HEK293T (cell line): ENCODE results near the gene WDR54.

Experiments
- CTCF ChIA-PET: fragments of 350-600 bp; formaldehyde crosslinking; extraction: SDS; loops from one replicate; lab custom pipeline; 2021; ENCODE audit warnings: antibody characterized with exemption, inconsistent platforms; lab: Yijun Ruan, JAX
- POLR2A ChIA-PET: fragments of 350-600 bp; formaldehyde crosslinking; extraction: SDS; loops from one replicate; lab custom pipeline; 2020; ENCODE audit warnings: antibody characterized with exemption, inconsistent platforms; lab: Yijun Ruan, JAX
- DNase-seq: peaks from one replicate; pipeline ENCODE4 v3.0.0; 2012; ENCODE audit warnings: mixed read lengths; ENCODE audit errors: extremely low spot score
- ARNT ChIP-seq: fragments of 450-650 bp; IDR thresholded peaks from 2 replicates; pipeline ENCODE4 v1.6.1; 2017; ENCODE audit warnings: mild to moderate bottlenecking
- BHLHE40 ChIP-seq: fragments of 450-650 bp; IDR thresholded peaks from 2 replicates; pipeline ENCODE4 v1.6.1; 2016; ENCODE audit warnings: mild to moderate bottlenecking, moderate library complexity, borderline replicate concordance
- CTBP1 ChIP-seq: fragments of 450-650 bp; IDR thresholded peaks from 2 replicates; pipeline ENCODE4 v1.6.1; 2016; ENCODE audit warnings: borderline replicate concordance
- ELF4 ChIP-seq: fragments of 450-650 bp; IDR thresholded peaks from 2 replicates; pipeline ENCODE4 v1.6.1; 2017; ENCODE audit warnings: antibody characterized with exemption
- FOXA1 ChIP-seq: fragments of 450-650 bp; IDR thresholded peaks from 2 replicates; pipeline ENCODE4 v1.6.1; 2016; ENCODE audit warnings: mild to moderate bottlenecking
- FOXK2 ChIP-seq: fragments of 450-650 bp; IDR thresholded peaks from 2 replicates; pipeline ENCODE4 v1.6.1; 2016; ENCODE audit warnings: mild to moderate bottlenecking
- FOXM1 ChIP-seq: fragments of 450-650 bp; IDR thresholded peaks from 2 replicates; pipeline ENCODE4 v1.6.1; 2017; ENCODE audit warnings: mild to moderate bottlenecking, borderline replicate concordance
- HDGF ChIP-seq: fragments of 450-650 bp; IDR thresholded peaks from 2 replicates; pipeline ENCODE4 v1.6.1; 2017; ENCODE audit warnings: antibody characterized with exemption, borderline replicate concordance
- L3MBTL2 ChIP-seq: fragments of 450-650 bp; conservative IDR thresholded peaks from 2 replicates; pipeline ENCODE4 v1.6.1; 2016; ENCODE audit warnings: mild to moderate bottlenecking
- LEF1 ChIP-seq: fragments of 450-650 bp; IDR thresholded peaks from 2 replicates; pipeline ENCODE4 v1.6.1; 2017; ENCODE audit warnings: mild to moderate bottlenecking, borderline replicate concordance
- NFRKB ChIP-seq: fragments of 450-650 bp; IDR thresholded peaks from 2 replicates; pipeline ENCODE4 v1.6.1; 2016; ENCODE audit warnings: mild to moderate bottlenecking, moderate library complexity
- PKNOX1 ChIP-seq: fragments of 450-650 bp; IDR thresholded peaks from 2 replicates; pipeline ENCODE4 v1.6.1; 2016
- SP1 ChIP-seq: fragments of 450-650 bp; IDR thresholded peaks from 2 replicates; pipeline ENCODE4 v1.6.1; 2017
- SUZ12 ChIP-seq: fragments of 450-650 bp; IDR thresholded peaks from 2 replicates; pipeline ENCODE4 v1.6.1; 2016; ENCODE audit warnings: mild to moderate bottlenecking
- TARDBP ChIP-seq: fragments of 450-650 bp; IDR thresholded peaks from 2 replicates; pipeline ENCODE4 v1.6.1; 2016
- ZNF384 ChIP-seq: fragments of 450-650 bp; IDR thresholded peaks from 2 replicates; pipeline ENCODE4 v1.6.1; 2016

WDR54 gene

GRCh38 chr2:74436848-74437695 lies 15.5 kb downstream of the WDR54 start:
- no peak for DNase-seq
- no peak for TF ChIP-seq CTBP1
- TF ChIP-seq ARNT = no peak
- no peak for TF ChIP-seq TARDBP
- TF ChIP-seq FOXK2 = no peak
- no peak for TF ChIP-seq BHLHE40
- TF ChIP-seq LEF1 = no peak
- TF ChIP-seq NFRKB = no peak
- TF ChIP-seq PKNOX1 = no peak
- TF ChIP-seq HDGF = no peak
- TF ChIP-seq FOXA1 = no peak
- TF ChIP-seq SUZ12 = no peak
- TF ChIP-seq ELF4 = no peak
- no peak for TF ChIP-seq FOXM1
- no peak for TF ChIP-seq ZNF384
- no peak for TF ChIP-seq L3MBTL2
- TF ChIP-seq SP1 = no peak
- ChIA-PET CTCF (no interaction called here), POLR2A (no interaction called here)

GRCh38 chr2:74438248-74438647 lies 16.7 kb downstream of the WDR54 start:
- TF ChIP-seq TARDBP (no peak), L3MBTL2 (no peak), LEF1 (no peak), BHLHE40 (no peak), SUZ12 (no peak), ELF4 (no peak), CTBP1 (no peak), NFRKB (no peak), SP1 (no peak), ZNF384 (no peak), HDGF (no peak), ARNT (no peak), FOXK2 (no peak), FOXA1 (no peak), FOXM1 (no peak), PKNOX1 (no peak)
- ChIA-PET CTCF (no interaction called here), POLR2A (interaction anchor here (3.6 kb wide), 1 partner anchor 17 kb away, joined by 81 read pairs; the partner anchor contains the start of genes INO80B and WBP1)
- no peak for DNase-seq

GRCh38 chr2:74439373-74439772 lies 17.8 kb downstream of the WDR54 start:
- ChIA-PET POLR2A (interaction anchor here (1.1 to 3.6 kb wide), 8 partner anchors 11 to 69 kb away, joined by 4 to 81 read pairs (median 7); partner anchors contain the start of genes C2orf81, DCTN1, INO80B and MOGS), CTCF (interaction anchor here (1.0 to 1.2 kb wide), 2 partner anchors 36 to 55 kb away, joined by 3 read pairs; no protein-coding TSS in a partner anchor)
- no peak for DNase-seq
- TF ChIP-seq CTBP1 (no peak), LEF1 (no peak), FOXA1 (no peak), FOXM1 (no peak), HDGF (no peak), FOXK2 (no peak), SP1 (no peak), SUZ12 (no peak), NFRKB (no peak), ELF4 (no peak), L3MBTL2 (no peak), PKNOX1 (no peak), ARNT (no peak), TARDBP (no peak), BHLHE40 (no peak), ZNF384 (no peak)

- ChIA-PET CTCF (interaction anchor here (1.0 to 1.2 kb wide), 2 partner anchors 35 to 55 kb away, joined by 3 read pairs; no protein-coding TSS in a partner anchor), POLR2A (interaction anchor here (0.8 to 3.6 kb wide), 16 partner anchors 8 to 68 kb away, joined by 3 to 81 read pairs (median 6); partner anchors contain the start of genes C2orf81, CCDC142, DCTN1 and INO80B)
- TF ChIP-seq L3MBTL2 = no peak
- TF ChIP-seq TARDBP = no peak
- no peak for TF ChIP-seq FOXM1
- no peak for TF ChIP-seq SP1
- TF ChIP-seq SUZ12 = no peak
- TF ChIP-seq ZNF384 = no peak
- no peak for TF ChIP-seq FOXK2
- no peak for TF ChIP-seq PKNOX1
- TF ChIP-seq NFRKB = no peak
- no peak for DNase-seq
These were observed 18.4 kb downstream of the WDR54 start for GRCh38 chr2:74439803-74440377.
